Lung (tissue), 12 donors: ENCODE measurements around the gene GCHFR. TPM values are rescaled to one million over a fixed set of nuclear protein-coding genes. Genes with fewer than 3 reads are reported as not detected.

ENCODE experiments used
- ATAC-seq: fragments of 200-7000 bp; cut with Tn5 transposase; one replicate; pipeline ENCODE4 v1.9.1; 2020; ENCODE audit warnings: moderate number of reproducible peaks; ENCODE audit not compliant: insufficient read depth, low FRiP score
- DNase-seq, 3 donors: peaks; one replicate each; pipeline ENCODE4 v3.0.0-alpha.2; 2013 to 2017
- H3K27ac ChIP-seq, 2 donors: one replicate each; pipeline ENCODE4 v1.5.1; 2013; ENCODE audit warnings: mild to moderate bottlenecking in 2 of 2, moderate library complexity in 2 of 2, control low read depth in 1 of 2, inconsistent platforms in 1 of 2, low read depth in 1 of 2, low read length in 1 of 2
- H3K27me3 ChIP-seq, 3 donors: one replicate each; pipeline ENCODE4 v1.5.1; 2013; ENCODE audit warnings: low read length in 2 of 3; ENCODE audit not compliant: control insufficient read depth in 3 of 3, insufficient read depth in 3 of 3
- H3K36me3 ChIP-seq, 4 donors: one replicate each; pipeline ENCODE4 v1.5.1; 2013; ENCODE audit warnings: low read length in 4 of 4, mild to moderate bottlenecking in 1 of 4, moderate library complexity in 1 of 4; ENCODE audit not compliant: control insufficient read depth in 4 of 4, insufficient read depth in 4 of 4
- H3K4me1 ChIP-seq, 5 donors: one replicate each; pipeline ENCODE4 v1.5.1; 2013; ENCODE audit warnings: low read length in 5 of 5, mild to moderate bottlenecking in 2 of 5, moderate library complexity in 1 of 5; ENCODE audit not compliant: control insufficient read depth in 5 of 5, insufficient read depth in 5 of 5
- H3K4me3 ChIP-seq: one replicate; pipeline ENCODE4 v1.5.1; 2013; ENCODE audit warnings: mild to moderate bottlenecking, control low read depth, moderate library complexity
- H3K9ac ChIP-seq, 2 donors: one replicate each; pipeline ENCODE4 v1.5.1; 2013; ENCODE audit warnings: low read length in 2 of 2, control low read depth in 1 of 2; ENCODE audit not compliant: insufficient read depth in 1 of 2
- H3K9me3 ChIP-seq, 4 donors: one replicate each; pipeline ENCODE4 v1.5.1; 2013; ENCODE audit warnings: low read length in 3 of 4, mild to moderate bottlenecking in 1 of 4, moderate library complexity in 1 of 4; ENCODE audit not compliant: control insufficient read depth in 4 of 4, insufficient read depth in 3 of 4
- WGBS, 2 donors: extraction: QIAGEN DNeasy Blood & Tissue Kit; methylation state at CpG; one replicate each; pipeline ENCODE4 v1.1.7; 2013; 5-methylcytosine and 5-hydroxymethylcytosine counted together
- polyA plus RNA-seq, 2 donors: library from polyadenylated mRNA; stranded (reverse); fragments of 200-250 nt; gene quantifications; one replicate each; pipeline ENCODE4 v1.2.1, GENCODE V29; 2013
- total RNA-seq, 2 donors: library from RNA; depleted of rRNA in 1 of 2; stranded (reverse); fragments of >200 nt in 1 of 2; gene quantifications; one replicate each; pipeline ENCODE4 v1.2.1, GENCODE V29; 2014 to 2021
- TF ChIP-seq, protein P1 (sequence below): IDR thresholded peaks from 2 replicates; pipeline ENCODE4 v1.5.1; 2012; ENCODE audit warnings: mild to moderate bottlenecking; ENCODE audit errors: control extremely low read depth, extremely low read depth
- donor health status: control.
- donor health status: control.
- donor health status: Bipolar disorder and iron deficiency.
- donor health status: healthy.
- donor health status: DM: yes; HTN: yes; CAD: no.

The GCHFR gene
- total and polyA plus RNA-seq, 4 donors, result 12.5 to 125 (median 69.6) TPM

DNA sequence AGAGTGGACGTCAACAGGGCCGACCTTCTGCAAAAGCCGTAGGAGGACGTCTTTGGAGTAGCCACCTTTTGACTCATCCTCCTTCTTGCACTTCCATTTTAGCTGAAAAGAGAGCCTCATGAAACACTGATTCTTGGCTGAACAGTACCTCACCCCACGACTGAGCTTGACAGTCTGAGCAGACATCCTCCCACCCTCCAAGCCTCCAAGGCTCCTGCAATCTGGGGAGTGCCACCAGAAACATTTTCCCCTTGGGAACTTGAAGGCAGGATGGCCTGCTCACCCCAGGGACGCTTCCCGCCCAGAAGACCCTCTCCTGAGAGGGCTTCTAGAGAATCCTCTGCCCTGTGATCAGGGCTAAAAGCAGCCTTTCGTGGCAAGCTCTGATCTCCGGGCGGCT lies 11.1 kb downstream of the GCHFR start:
- DNase-seq, result no peak
- TF ChIP-seq, protein P1, sequence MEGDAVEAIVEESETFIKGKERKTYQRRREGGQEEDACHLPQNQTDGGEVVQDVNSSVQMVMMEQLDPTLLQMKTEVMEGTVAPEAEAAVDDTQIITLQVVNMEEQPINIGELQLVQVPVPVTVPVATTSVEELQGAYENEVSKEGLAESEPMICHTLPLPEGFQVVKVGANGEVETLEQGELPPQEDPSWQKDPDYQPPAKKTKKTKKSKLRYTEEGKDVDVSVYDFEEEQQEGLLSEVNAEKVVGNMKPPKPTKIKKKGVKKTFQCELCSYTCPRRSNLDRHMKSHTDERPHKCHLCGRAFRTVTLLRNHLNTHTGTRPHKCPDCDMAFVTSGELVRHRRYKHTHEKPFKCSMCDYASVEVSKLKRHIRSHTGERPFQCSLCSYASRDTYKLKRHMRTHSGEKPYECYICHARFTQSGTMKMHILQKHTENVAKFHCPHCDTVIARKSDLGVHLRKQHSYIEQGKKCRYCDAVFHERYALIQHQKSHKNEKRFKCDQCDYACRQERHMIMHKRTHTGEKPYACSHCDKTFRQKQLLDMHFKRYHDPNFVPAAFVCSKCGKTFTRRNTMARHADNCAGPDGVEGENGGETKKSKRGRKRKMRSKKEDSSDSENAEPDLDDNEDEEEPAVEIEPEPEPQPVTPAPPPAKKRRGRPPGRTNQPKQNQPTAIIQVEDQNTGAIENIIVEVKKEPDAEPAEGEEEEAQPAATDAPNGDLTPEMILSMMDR, result no peak
- WGBS, 2 donors, result 92 to 96% methylated on average over 10 of the region's 10 CpGs
- Histone ChIP-seq H3K9me3 (no peaks in the 10 kb centered on the region), H3K36me3 (peaks cover 14 to 54% (median 44%) of the 10 kb centered on the region in 4 donors), H3K27ac (no peak overlapping the region), H3K4me1 (peaks cover 0 to 3% (median 0%) of the 10 kb centered on the region in 5 donors), H3K27me3 (no peaks in the 10 kb centered on the region), H3K9ac (no peak overlapping the region), H3K4me3 (no peak overlapping the region)
- no peak for ATAC-seq

DNA sequence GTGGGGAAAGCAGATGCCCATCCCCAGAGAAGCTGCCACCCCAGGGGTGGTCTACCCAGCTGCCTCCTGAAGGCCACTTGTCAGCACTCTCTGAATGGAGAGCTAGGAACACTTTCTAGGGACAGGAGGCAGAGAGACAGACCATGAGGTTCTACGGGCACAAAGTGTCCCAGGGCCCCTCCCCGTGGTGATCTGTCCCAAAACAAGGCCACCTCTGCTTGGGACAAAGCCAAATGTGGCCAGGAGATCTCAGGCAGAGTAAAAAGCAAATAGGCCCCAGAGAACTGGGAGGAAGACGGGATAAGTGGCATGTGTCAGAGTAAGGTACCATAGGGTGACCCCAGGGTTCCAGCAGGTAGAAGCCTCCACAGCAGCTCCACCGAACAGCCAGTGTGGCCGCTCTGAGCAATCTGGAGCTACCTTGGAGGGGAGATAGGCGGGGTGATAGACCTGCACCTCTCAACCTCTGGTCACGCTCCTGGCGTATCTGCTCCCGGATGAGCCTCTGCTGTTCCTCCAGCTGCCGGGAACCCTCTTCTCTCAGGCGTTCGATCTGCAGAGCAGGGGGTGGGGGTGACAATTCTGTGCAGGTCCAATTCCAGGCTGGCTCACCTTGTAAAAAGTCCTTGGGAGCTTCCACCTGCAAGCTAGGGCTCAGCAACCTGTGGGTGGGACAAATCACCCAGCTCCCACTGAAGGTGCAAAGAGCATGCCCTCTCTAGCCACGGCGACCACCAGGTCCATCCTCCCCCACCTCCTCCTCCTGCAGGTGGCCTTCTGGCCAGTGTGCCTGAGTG lies 12.1 kb downstream of the GCHFR start:
- Histone ChIP-seq H3K4me3 (no peak overlapping the region), H3K4me1 (peaks cover 0 to 4% (median 0%) of the 10 kb centered on the region in 5 donors), H3K27ac (peak overlapping the region in 1 of 2 donors; percentile 59), H3K36me3 (peaks cover 14 to 55% (median 43%) of the 10 kb centered on the region in 4 donors), H3K27me3 (no peaks in the 10 kb centered on the region), H3K9me3 (no peaks in the 10 kb centered on the region), H3K9ac (no peak overlapping the region)
- no peak for ATAC-seq
- no peak for DNase-seq
- WGBS, 2 donors, result 93 to 96% methylated on average over 12 to 14 of the region's 14 CpGs
- TF ChIP-seq, protein P1, result no peak

DNA sequence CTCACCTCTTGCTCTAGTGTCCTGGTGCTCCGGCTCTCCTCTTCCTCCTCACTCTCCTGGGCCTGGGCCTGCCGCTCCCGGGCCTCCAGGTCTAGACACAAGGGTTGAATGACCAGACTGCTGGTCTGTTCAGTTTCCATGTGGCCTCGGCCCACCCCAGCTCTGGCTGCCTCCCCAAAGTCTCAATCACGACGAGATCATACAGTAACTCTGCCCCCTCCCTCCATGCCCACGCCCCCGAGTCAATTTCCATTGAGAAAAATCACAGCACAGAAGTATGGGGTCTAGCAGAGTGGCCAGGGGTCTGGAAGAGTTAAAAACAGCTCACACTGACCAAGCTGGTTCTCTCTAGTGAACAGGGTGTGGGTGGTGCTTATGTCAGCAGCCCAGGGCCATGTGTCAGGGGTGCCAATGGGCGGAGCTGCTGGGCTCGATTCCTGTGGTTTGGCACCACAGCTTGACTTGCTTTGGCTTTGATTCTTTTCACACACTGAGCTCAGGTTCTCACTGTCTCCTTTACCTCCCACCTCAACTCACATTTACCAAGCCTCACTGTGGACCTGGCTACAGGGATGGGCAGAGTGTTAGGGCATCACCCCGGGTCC lies 12.8 kb downstream of the GCHFR start:
- no peak overlapping the region for H3K4me3 ChIP-seq
- H3K36me3 ChIP-seq, result peaks cover 14 to 50% (median 43%) of the 10 kb centered on the region in 4 donors
- no peaks in the 10 kb centered on the region for H3K27me3 ChIP-seq
- no peaks in the 10 kb centered on the region for H3K9me3 ChIP-seq
- H3K9ac ChIP-seq, result no peak overlapping the region
- 74 to 84% methylated on average over 11 of the region's 11 CpGs for WGBS, 2 donors
- H3K27ac ChIP-seq, result peak overlapping the region in 1 of 2 donors; percentile 59
- ATAC-seq (peak; percentile 85), DNase-seq (peak in 1 of 3 donors; percentile 32)
- H3K4me1 ChIP-seq, result peaks cover 0 to 4% (median 0%) of the 10 kb centered on the region in 5 donors
- TF ChIP-seq, protein P1, result no peak
